Activated CD4-positive, alpha-beta memory T cell treated with anti-CD3 and anti-CD28 coated beads, Interleukin-2, amount 10 ng/mL, durations not matched to agents 7 days and 5 days (primary cell): ENCODE measurements around the gene GPR68. TPM values are rescaled to one million over a fixed set of nuclear protein-coding genes. Genes with fewer than 3 reads are reported as not detected.

Source experiments
- CTCF ChIA-PET: fragments of 350-600 bp; sonication (Branson Sonifier 250); formaldehyde crosslinking; loops from one replicate; lab custom pipeline; 2021; ENCODE audit warnings: antibody characterized with exemption, inconsistent platforms; lab: Charles Lee
- POLR2A ChIA-PET: fragments of 350-600 bp; sonication (Branson Sonifier 250); formaldehyde crosslinking; loops from one replicate; lab custom pipeline; 2021; ENCODE audit warnings: antibody characterized with exemption; lab: Charles Lee
- DNase-seq: peaks from one replicate; pipeline ENCODE4 v3.0.0-alpha.2; 2020
- H3K27ac Mint-ChIP-seq: one replicate; pipeline ENCODE4 v1.8.0; 2021; ENCODE audit warnings: mild to moderate bottlenecking, mixed read lengths
- H3K27me3 Mint-ChIP-seq: one replicate; pipeline ENCODE4 v1.8.0; 2021; ENCODE audit warnings: mixed read lengths
- H3K36me3 Mint-ChIP-seq: one replicate; pipeline ENCODE4 v1.8.0; 2021; ENCODE audit warnings: low read depth, mixed read lengths
- H3K4me1 Mint-ChIP-seq: one replicate; pipeline ENCODE4 v1.8.0; 2021; ENCODE audit warnings: mixed read lengths
- H3K4me3 Mint-ChIP-seq: one replicate; pipeline ENCODE4 v1.8.0; 2021; ENCODE audit warnings: mild to moderate bottlenecking, mixed read lengths
- H3K9me3 Mint-ChIP-seq: one replicate; pipeline ENCODE4 v1.8.0; 2021; ENCODE audit warnings: mixed read lengths
- total RNA-seq, 2 experiments: library from RNA; stranded (reverse); gene quantifications; one replicate each; pipeline ENCODE4 v1.2.3, GENCODE V29; 2021

GPR68 gene
- total RNA-seq, 2 experiments from 2014 or later: 36.9 to 39.8 TPM

DNA sequence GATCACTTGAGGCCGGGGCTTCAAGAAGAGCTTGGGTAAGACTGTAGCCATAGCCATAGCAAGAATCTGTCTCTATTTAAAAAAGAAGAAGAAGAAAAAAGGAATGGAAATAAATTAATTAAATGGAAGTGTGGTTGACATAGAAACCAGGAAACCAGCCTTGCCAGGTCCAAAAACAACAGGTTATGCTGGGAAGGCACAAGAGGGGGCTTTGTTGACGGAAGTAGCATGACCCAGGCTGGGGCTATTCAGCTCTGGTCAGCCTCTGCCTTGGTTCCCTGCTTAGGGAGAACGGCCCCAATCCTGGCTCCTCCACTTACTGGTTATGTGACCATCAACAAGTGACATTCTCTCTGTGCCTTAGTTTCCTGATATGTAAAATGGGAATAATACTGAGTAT is 14.4 kb upstream of the GPR68 start:
- no peaks in the 10 kb centered on the region for H3K27me3 Mint-ChIP-seq
- CTCF ChIA-PET: interaction anchor here (1.1 to 1.7 kb wide), 2 partner anchors 81 to 86 kb away, joined by 3 to 6 read pairs; no protein-coding TSS in a partner anchor
- no peaks in the 10 kb centered on the region for H3K36me3 Mint-ChIP-seq
- H3K4me1 Mint-ChIP-seq: peaks cover 84% of the 10 kb centered on the region
- no peak overlapping the region for H3K27ac Mint-ChIP-seq
- no peak for DNase-seq
- POLR2A ChIA-PET: interaction anchor here (0.9 to 17.4 kb wide), 4 partner anchors 11 to 74 kb away, joined by 3 to 559 read pairs (median 20); partner anchors contain the start of gene GPR68
- H3K9me3 Mint-ChIP-seq: no peaks in the 10 kb centered on the region
- H3K4me3 Mint-ChIP-seq: no peak overlapping the region

DNA sequence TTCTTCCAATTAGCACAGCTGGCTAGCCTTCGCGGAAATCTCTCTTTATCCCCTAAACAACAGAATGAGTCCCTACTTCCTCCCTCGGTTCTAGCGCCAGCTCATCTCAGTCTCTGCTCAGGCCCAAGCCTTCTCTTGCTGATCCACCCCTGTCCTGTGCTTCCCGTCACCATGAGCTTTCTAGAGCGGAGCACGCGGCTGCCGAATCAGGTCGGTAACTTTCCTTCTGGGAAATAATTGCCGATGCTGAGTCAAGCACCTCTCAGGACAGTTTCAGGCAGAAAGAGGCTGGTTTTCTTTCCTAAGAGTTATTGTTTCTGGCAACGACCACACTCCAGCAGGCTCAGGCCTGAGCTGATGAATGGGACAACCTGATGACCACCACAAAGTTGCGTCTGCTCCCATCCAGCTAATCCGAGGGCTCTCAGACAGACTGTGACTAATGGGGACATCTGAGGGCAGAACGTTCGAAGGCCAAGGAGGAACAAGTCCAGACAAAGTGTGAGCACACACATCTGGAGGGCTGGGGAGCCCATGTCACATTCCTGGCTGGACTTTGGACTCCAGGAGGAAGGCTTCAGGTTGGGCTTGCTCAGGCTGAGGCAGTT is 13.6 kb upstream of the GPR68 start:
- Mint-ChIP-seq H3K27me3 (no peaks in the 10 kb centered on the region), H3K27ac (peak overlapping the region; percentile 64), H3K4me1 (peaks cover 79% of the 10 kb centered on the region), H3K36me3 (no peaks in the 10 kb centered on the region), H3K4me3 (no peak overlapping the region), H3K9me3 (no peaks in the 10 kb centered on the region)
- ChIA-PET POLR2A (interaction anchor here (0.9 to 17.4 kb wide), 7 partner anchors 11 to 197 kb away, joined by 3 to 559 read pairs (median 6); partner anchors contain the start of gene GPR68), CTCF (interaction anchor here (1.1 to 1.7 kb wide), 2 partner anchors 81 to 85 kb away, joined by 3 to 6 read pairs; no protein-coding TSS in a partner anchor)
- DNase-seq: no peak

DNA sequence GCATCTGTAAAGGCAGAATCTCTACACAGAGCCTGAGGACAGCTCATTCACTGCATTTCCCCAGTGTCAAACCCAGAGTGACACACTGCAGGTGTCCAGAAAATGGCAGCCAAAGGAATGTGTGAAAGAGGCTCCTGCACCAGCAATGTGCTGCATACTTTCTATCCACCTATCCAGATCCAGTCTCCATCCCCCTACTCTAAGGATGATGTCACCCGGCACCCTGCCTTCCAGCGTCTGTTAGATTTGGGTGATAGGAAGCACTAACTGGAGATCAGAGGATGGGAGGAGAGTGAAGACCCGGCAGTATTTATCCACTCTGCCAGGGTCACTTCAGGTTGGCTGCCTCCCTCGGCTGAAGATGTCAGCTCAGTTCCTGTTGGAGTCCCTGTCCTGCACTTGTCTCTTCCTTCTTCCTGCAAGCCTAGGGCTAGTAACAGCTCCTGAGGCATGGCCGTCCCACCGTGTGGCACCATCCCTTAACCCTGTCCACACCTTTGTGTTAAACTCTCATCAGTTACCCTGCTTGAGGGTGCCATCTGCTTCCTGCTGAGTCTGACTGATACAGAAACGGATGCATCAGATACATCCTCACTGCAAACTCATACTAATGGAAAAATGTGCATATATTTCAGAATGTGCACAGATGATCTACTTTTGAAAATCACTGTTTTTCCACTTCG is 13.0 kb upstream of the GPR68 start:
- peak overlapping the region; percentile 64 for H3K27ac Mint-ChIP-seq
- no peaks in the 10 kb centered on the region for H3K36me3 Mint-ChIP-seq
- peaks cover 80% of the 10 kb centered on the region for H3K4me1 Mint-ChIP-seq
- no peaks in the 10 kb centered on the region for H3K27me3 Mint-ChIP-seq
- H3K4me3 Mint-ChIP-seq: no peak overlapping the region
- POLR2A ChIA-PET: interaction anchor here (0.9 to 17.4 kb wide), 10 partner anchors 12 to 196 kb away, joined by 3 to 559 read pairs (median 4); partner anchors contain the start of gene GPR68
- no peak for DNase-seq
- CTCF ChIA-PET: interaction anchor here (0.9 to 2.5 kb wide), 4 partner anchors 8 to 84 kb away, joined by 3 to 13 read pairs (median 5); partner anchors contain the start of gene GPR68
- H3K9me3 Mint-ChIP-seq: no peaks in the 10 kb centered on the region

DNA sequence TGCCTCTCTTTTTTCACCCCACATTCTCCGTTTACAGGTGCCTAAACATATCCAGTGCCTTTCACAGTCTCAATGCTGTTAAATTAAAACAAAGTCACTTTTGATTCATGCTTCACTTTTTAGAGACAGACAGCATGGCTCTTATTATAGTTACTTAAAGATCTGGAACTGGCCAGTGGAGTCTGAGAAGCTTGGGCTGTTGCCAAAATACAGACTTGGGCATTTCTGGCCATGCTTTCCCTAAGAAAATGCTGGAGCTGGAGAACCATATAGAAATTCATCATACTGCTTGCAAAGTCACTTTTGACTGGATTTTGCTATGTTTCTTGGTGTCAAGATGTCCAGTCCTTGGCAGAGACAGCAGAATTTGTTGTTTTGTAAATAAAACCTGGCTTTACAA is 12.2 kb upstream of the GPR68 start:
- Mint-ChIP-seq H3K4me1 (peaks cover 79% of the 10 kb centered on the region), H3K36me3 (peaks cover 5% of the 10 kb centered on the region), H3K27me3 (no peaks in the 10 kb centered on the region), H3K27ac (peak overlapping the region; percentile 1), H3K4me3 (no peak overlapping the region), H3K9me3 (no peaks in the 10 kb centered on the region)
- no peak for DNase-seq
- ChIA-PET CTCF (interaction anchor here (0.9 to 2.5 kb wide), 5 partner anchors 7 to 84 kb away, joined by 3 to 13 read pairs (median 4); partner anchors contain the start of gene GPR68), POLR2A (interaction anchor here (1.2 to 17.4 kb wide), 9 partner anchors 11 to 196 kb away, joined by 3 to 559 read pairs (median 4); partner anchors contain the start of gene GPR68)

DNA sequence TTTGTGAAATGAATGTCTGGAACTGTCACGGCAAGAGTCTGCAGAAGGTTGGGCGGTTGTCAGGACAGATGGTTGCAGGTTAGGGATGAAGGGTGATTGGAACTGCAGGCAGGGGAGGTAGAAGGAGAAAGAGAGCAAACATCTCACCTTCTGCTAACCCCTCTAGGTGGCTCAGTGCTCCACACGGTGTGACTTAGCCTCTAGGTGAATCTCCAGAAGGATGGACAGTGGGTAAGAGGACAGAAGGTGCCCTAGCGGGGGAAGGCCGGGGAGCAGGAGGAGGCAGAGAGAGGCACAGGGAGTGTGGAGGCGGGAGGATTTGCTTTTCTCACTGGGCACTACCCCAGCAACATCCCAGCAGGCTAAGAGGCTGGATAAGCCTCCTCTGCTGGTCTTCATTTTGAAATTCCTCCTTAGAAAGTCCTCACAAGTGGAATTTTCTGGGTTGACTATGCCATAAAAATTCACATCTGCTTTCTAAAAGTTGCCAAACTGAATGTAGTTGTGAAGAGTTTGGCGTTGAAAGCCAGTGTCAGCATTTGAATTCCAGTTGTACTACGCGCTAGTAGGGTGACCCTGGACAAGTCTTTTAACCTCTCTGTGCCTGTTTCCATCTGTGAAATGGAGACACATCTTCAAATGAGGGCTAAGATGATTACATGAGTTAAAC is 10.7 kb upstream of the GPR68 start:
- Mint-ChIP-seq H3K4me1 (peaks cover 83% of the 10 kb centered on the region), H3K27ac (peak overlapping the region; percentile 90), H3K9me3 (no peaks in the 10 kb centered on the region), H3K4me3 (peak overlapping the region; percentile 67), H3K27me3 (no peaks in the 10 kb centered on the region), H3K36me3 (peaks cover 18% of the 10 kb centered on the region)
- POLR2A ChIA-PET: interaction anchor here (1.4 to 18.3 kb wide), 4 partner anchors 10 to 32 kb away, joined by 4 to 886 read pairs (median 282); partner anchors contain the start of gene GPR68
- CTCF ChIA-PET: interaction anchor here (1.5 to 2.5 kb wide), 2 partner anchors 10 to 78 kb away, joined by 6 to 13 read pairs; partner anchors contain the start of gene GPR68
- DNase-seq: no peak

DNA sequence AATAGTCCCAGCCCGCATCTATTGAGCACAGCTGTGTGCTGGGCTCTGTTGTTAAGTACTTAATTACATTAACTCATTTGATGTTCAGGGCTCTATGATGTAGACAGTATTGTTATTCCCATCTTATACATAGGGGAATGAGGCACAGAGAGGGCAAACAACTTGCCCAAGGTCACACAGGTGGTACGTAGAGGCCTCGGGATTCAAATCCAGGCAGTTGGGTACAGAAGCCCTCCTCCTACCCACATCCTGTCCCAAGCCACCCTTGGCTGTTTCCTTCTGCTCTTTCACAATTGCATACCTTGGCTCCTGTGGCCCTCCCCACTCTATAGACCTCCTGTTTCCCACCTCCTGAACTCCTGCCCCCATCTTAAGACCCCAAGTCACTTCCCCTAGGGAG is 10.0 kb upstream of the GPR68 start:
- no peaks in the 10 kb centered on the region for H3K27me3 Mint-ChIP-seq
- CTCF ChIA-PET: interaction anchor here (0.7 to 1.1 kb wide), 2 partner anchors 9 to 77 kb away, joined by 3 to 4 read pairs; partner anchors contain the start of gene GPR68
- peak; percentile 69 for DNase-seq

DNA sequence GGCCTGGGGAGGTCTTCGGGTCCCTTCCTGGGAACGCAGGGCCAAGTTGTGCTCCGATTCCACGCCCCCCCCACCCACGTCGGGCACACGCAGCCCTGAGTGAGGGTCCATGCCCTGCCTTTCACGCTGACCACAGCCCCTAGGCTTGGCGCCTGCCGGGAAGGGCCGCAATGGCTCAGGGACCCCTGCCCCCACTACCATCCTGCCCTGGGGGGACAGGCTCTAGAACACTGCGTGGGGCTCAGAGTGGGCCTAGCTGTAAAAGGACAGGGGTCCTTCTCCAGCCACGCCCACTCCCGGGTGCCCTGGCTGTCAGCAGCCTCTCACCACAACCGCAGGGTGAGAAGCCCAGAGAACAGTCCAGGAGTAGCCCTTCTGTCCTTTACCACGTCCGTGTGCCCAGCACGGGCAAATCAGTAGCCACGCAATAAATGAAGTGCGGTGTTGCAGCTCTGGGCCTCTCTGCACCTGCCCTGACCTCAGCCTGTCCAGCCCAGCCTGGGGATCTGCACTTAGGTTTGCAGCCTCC is 9.4 kb upstream of the GPR68 start:
- DNase-seq: peak; percentile 39
- no peaks in the 10 kb centered on the region for H3K27me3 Mint-ChIP-seq
- peaks cover 86% of the 10 kb centered on the region for H3K4me1 Mint-ChIP-seq
- ChIA-PET CTCF (interaction anchor here (0.7 to 1.1 kb wide), 2 partner anchors 9 to 77 kb away, joined by 3 to 4 read pairs; partner anchors contain the start of gene GPR68), POLR2A (interaction anchor here (1.0 to 18.3 kb wide), 6 partner anchors 8 to 77 kb away, joined by 3 to 886 read pairs (median 4); partner anchors contain the start of gene GPR68)
- no peaks in the 10 kb centered on the region for H3K9me3 Mint-ChIP-seq
- H3K36me3 Mint-ChIP-seq: peaks cover 28% of the 10 kb centered on the region
- H3K27ac Mint-ChIP-seq: peak overlapping the region; percentile 90
- H3K4me3 Mint-ChIP-seq: peak overlapping the region; percentile 67

More for the DNA sequence above, 10.0 kb upstream of the GPR68 start:
- Mint-ChIP-seq H3K4me3 (peak overlapping the region; percentile 67), H3K9me3 (no peaks in the 10 kb centered on the region), H3K4me1 (peaks cover 83% of the 10 kb centered on the region), H3K36me3 (peaks cover 25% of the 10 kb centered on the region), H3K27ac (peak overlapping the region; percentile 90)
- POLR2A ChIA-PET: interaction anchor here (1.0 to 18.3 kb wide), 6 partner anchors 9 to 77 kb away, joined by 3 to 886 read pairs (median 4); partner anchors contain the start of gene GPR68

DNA sequence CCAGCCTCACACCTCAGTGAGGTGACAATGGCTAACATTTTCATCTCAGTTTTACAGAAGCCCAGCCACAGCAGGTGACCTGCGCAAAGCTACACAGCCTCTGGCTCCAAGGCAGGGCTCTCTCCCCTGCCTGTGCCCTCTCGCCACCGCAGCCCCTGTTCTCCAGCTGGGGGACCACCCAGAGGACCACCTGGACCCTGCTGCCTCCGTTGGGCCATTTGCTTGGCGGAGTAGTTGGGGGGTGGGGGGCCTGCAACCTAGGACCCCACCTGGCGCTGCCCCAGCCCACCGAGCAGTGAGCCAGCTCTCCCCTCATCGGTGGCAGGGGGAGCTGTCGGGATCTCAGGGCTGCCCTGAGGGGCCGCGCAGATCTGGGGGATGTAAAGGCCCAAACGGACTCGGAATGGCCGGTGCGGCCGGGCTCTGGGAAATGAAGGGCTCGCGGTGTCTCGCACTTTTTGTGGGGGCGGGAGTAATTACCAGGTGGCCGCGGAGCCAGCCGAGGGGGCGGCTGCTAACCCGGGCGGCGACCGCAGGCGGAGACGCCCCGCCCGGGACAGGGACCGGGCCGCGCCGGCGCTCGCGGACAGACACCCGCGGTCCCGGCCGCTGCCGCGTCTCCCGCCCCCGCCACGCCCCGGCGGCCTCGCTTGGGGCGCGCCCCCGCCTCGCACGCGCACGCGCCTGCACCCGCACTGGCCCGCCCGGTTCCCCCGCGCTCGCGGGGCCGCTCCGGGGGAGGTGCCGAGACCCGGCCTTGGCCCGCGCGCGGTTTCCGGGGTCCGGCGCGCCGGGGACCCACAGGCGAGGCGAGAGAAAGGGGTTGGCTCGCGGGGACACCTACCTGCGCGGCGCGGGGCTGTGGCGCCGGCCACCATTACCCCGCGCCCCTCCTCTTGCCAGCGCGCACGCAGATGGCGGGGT is 8.6 kb upstream of the GPR68 start:
- ChIA-PET POLR2A (interaction anchor here (1.0 to 18.3 kb wide), 8 partner anchors 4 to 76 kb away, joined by 3 to 886 read pairs (median 4); partner anchors contain the start of gene GPR68), CTCF (interaction anchor here (1.0 to 2.5 kb wide), 5 partner anchors 8 to 76 kb away, joined by 3 to 21 read pairs (median 8); partner anchors contain the start of gene GPR68)
- H3K27ac Mint-ChIP-seq: peak overlapping the region; percentile 97
- peak overlapping the region; percentile 67 for H3K4me3 Mint-ChIP-seq
- DNase-seq: peak; percentile 67
- peaks cover 34% of the 10 kb centered on the region for H3K36me3 Mint-ChIP-seq
- no peaks in the 10 kb centered on the region for H3K9me3 Mint-ChIP-seq
- no peaks in the 10 kb centered on the region for H3K27me3 Mint-ChIP-seq
- H3K4me1 Mint-ChIP-seq: peaks cover 87% of the 10 kb centered on the region

DNA sequence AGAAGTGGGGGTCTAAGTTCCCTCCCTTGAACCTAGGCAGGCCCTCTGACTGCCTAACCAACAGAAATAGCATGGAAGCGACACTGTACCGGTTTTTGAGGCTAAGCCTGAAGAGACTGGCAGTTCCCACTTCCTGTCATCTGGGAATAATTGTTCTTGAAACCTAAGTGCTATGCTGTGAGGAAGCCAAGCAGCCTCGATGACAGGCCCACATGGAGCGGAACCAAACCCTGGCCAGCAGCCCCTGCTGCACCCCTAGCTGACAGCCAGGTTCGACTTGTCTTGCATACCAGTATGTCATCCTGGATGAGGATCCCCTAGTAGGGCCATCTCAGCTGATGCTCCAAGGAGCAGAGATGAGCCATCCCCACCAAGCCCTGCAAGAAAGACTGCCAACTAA is 6.4 kb upstream of the GPR68 start:
- Mint-ChIP-seq H3K27ac (peak overlapping the region; percentile 97), H3K27me3 (no peaks in the 10 kb centered on the region), H3K4me1 (peaks cover 89% of the 10 kb centered on the region), H3K9me3 (no peaks in the 10 kb centered on the region), H3K36me3 (peaks cover 54% of the 10 kb centered on the region), H3K4me3 (peak overlapping the region; percentile 36)
- POLR2A ChIA-PET: interaction anchor here (1.1 to 18.3 kb wide), 11 partner anchors 5 to 190 kb away, joined by 3 to 886 read pairs (median 6); partner anchors contain the start of genes GPR68 and RPS6KA5
- CTCF ChIA-PET: interaction anchor here (1.0 to 2.5 kb wide), 5 partner anchors 11 to 76 kb away, joined by 4 to 21 read pairs (median 6); no protein-coding TSS in a partner anchor
- DNase-seq: no peak

DNA sequence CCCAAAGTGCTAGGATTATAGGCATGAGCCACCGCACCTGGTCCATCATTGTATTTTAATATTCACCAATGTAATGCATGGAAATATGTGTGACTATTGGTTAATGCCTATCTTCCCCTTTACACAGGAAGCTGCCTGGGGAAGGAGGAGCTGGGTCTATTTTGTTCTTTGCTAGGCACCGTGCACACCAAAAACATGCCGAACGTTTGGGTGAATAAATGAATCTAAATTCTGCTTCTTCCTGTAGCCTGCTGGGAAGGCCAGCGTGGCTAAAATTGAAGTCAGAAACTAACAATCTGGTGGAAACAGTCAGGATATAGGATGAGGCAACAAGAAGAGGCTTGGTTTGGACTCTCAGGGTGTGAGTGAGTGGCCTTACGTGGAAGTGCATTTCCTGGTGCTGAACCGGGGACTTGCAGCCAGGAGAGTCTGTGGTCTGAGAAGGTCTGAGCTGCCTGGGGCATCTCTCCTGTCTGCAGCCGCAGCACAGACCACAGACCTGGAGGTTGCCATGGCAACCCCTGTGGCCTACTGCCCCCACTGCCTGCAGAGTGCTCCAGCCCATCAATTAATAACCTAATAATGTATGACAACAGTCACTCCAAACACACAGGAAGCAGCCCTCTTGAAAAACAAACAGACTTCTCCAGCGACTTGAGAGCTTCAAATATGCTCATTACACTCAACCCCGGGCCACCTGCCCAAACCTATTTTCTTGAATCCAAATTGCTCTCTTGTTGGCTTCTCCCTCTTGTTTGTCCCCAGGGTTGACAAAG is 5.5 kb upstream of the GPR68 start:
- no peaks in the 10 kb centered on the region for H3K9me3 Mint-ChIP-seq
- no peaks in the 10 kb centered on the region for H3K27me3 Mint-ChIP-seq
- peaks cover 57% of the 10 kb centered on the region for H3K36me3 Mint-ChIP-seq
- H3K27ac Mint-ChIP-seq: peak overlapping the region; percentile 97
- ChIA-PET POLR2A (interaction anchor here (0.7 to 18.3 kb wide), 17 partner anchors 5 to 866 kb away, joined by 3 to 886 read pairs (median 5); partner anchors contain the start of genes GPR68, RPS6KA5 and TC2N), CTCF (interaction anchor here (0.8 to 2.9 kb wide), 11 partner anchors 7 to 76 kb away, joined by 3 to 22 read pairs (median 4); no protein-coding TSS in a partner anchor)
- peaks cover 89% of the 10 kb centered on the region for H3K4me1 Mint-ChIP-seq
- H3K4me3 Mint-ChIP-seq: peak overlapping the region; percentile 49
- DNase-seq: peak; percentile 82
